Mesothelial cell of epicardium (in vitro differentiated cells): ENCODE measurements around the gene SLC7A14. TPM values are rescaled to one million over a fixed set of nuclear protein-coding genes. Genes with fewer than 3 reads are reported as not detected.

ENCODE experiments used
- DNase-seq, 2 experiments: peaks; one replicate each; pipeline ENCODE4 v3.0.0; 2021; ENCODE audit warnings: low spot score in 2 of 2; ENCODE audit not compliant: unreplicated experiment in 2 of 2
- H3K27ac Mint-ChIP-seq: 2 replicates; pipeline ENCODE4 v1.8.0; 2021; ENCODE audit warnings: mixed read lengths
- H3K27me3 Mint-ChIP-seq: 2 replicates; pipeline ENCODE4 v1.8.0; 2021; ENCODE audit warnings: low read depth, mixed read lengths
- H3K36me3 Mint-ChIP-seq: 2 replicates; pipeline ENCODE4 v1.8.0; 2021; ENCODE audit warnings: mixed read lengths
- H3K4me1 Mint-ChIP-seq: 2 replicates; pipeline ENCODE4 v1.8.0; 2021; ENCODE audit warnings: mixed read lengths
- H3K4me3 Mint-ChIP-seq: 2 replicates; pipeline ENCODE4 v1.8.0; 2021; ENCODE audit warnings: mild to moderate bottlenecking, moderate library complexity, mixed read lengths
- H3K9me3 Mint-ChIP-seq: 2 replicates; pipeline ENCODE4 v1.8.0; 2021; ENCODE audit warnings: mixed read lengths
- CTCF ChIP-seq: fragments of 200-600 bp; sonication (generic); IDR thresholded peaks from one replicate; pipeline ENCODE4 v1.5.0; 2021; ENCODE audit warnings: antibody characterized with exemption; ENCODE audit not compliant: unreplicated experiment
- total RNA-seq: library from RNA; stranded (reverse); gene quantifications from 3 replicates; pipeline ENCODE4 v1.2.1, GENCODE V29; 2021

Gene SLC7A14
- total RNA-seq, 1 donor from 2014 or later: 6.6 TPM

- DNase-seq: no peak
- Mint-ChIP-seq H3K27ac (no peak overlapping the region), H3K4me3 (no peak overlapping the region), H3K9me3 (peaks cover 10% of the 10 kb centered on the region), H3K36me3 (no peaks in the 10 kb centered on the region), H3K4me1 (peaks cover 11% of the 10 kb centered on the region), H3K27me3 (peaks cover 7% of the 10 kb centered on the region)
- TF ChIP-seq CTCF: no peak
Measured at GRCh38 chr3:170536712-170537111, 49.2 kb downstream of the SLC7A14 start.

GRCh38 chr3:170534227-170534626 is 51.6 kb downstream of the SLC7A14 start:
- H3K27ac Mint-ChIP-seq: no peak overlapping the region
- no peak for DNase-seq
- no peak overlapping the region for H3K4me3 Mint-ChIP-seq
- H3K4me1 Mint-ChIP-seq: peaks cover 19% of the 10 kb centered on the region
- H3K27me3 Mint-ChIP-seq: peaks cover 6% of the 10 kb centered on the region
- H3K36me3 Mint-ChIP-seq: no peaks in the 10 kb centered on the region
- peaks cover 9% of the 10 kb centered on the region for H3K9me3 Mint-ChIP-seq
- TF ChIP-seq CTCF: no peak

GRCh38 chr3:170532573-170532972 is 53.3 kb downstream of the SLC7A14 start:
- Mint-ChIP-seq H3K27me3 (peaks cover 1% of the 10 kb centered on the region), H3K9me3 (peaks cover 5% of the 10 kb centered on the region), H3K4me3 (no peak overlapping the region), H3K27ac (no peak overlapping the region), H3K4me1 (peaks cover 19% of the 10 kb centered on the region), H3K36me3 (no peaks in the 10 kb centered on the region)
- no peak for DNase-seq
- no peak for TF ChIP-seq CTCF

DNA sequence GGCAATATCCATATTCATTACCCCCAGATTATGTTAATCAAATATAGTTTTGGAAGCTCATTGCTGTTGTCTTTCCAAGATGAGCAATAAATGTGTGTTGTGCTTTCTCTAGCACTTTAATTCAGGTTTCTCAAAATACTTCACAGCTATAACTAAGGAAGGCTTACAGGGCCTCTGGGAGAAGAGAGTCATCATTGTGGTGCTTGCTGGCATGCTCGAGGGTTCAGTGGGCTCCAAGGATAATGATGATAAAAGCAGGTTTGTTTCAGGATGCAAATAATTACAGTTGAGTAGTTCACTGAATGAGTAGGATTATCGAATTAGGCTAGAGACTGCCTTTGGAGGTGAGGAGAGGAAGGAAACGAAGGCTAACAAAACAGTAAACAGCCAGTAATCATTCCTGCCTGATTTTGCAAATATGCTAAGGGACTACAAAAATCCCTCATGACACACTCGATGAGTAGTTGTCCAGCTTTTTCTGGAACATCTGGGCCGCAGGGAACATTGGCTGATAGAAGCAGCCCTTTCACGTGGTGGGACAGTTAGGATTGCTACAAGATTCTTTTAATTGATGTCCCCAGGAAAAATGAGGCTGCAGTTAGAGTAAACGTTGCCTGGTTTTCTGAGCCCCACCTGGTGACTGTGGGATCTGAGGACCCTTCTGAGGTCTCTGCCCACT is 54.1 kb downstream of the SLC7A14 start:
- no peak overlapping the region for H3K27ac Mint-ChIP-seq
- H3K9me3 Mint-ChIP-seq: no peaks in the 10 kb centered on the region
- peaks cover under 1% of the 10 kb centered on the region for H3K27me3 Mint-ChIP-seq
- no peak for TF ChIP-seq CTCF
- peaks cover 19% of the 10 kb centered on the region for H3K4me1 Mint-ChIP-seq
- DNase-seq: no peak
- no peak overlapping the region for H3K4me3 Mint-ChIP-seq
- no peaks in the 10 kb centered on the region for H3K36me3 Mint-ChIP-seq

DNA sequence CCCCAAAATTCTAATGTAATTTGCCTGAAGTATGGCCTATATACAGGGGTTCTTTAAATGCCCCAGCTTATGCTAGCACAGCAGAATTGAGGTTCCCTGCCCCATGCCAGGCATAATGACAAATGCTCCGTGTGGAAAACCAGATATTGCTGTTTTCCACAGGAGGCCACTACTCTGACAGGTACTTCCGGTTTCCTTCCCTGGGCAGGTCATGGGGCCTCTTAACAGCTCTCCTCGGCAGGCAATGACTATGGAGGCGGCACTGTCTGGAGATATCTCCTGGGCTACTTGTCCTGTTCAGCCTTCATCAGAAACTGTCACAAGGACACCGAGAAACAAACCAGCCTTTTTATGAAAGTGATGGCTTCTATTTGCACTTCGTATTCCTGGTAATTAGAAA is 54.8 kb downstream of the SLC7A14 start:
- Mint-ChIP-seq H3K4me1 (peaks cover 19% of the 10 kb centered on the region), H3K27me3 (no peaks in the 10 kb centered on the region), H3K36me3 (no peaks in the 10 kb centered on the region), H3K9me3 (no peaks in the 10 kb centered on the region), H3K4me3 (no peak overlapping the region), H3K27ac (no peak overlapping the region)
- no peak for DNase-seq
- TF ChIP-seq CTCF: no peak
